Measurements from ENCODE around the gene DENND4B.

Gene DENND4B

GRCh38 chr1:153968972-153969371 is 22.5 kb upstream of the DENND4B start:
- DNase-seq (ENCODE audit: low read depth in 1 of 2, low spot score in 1 of 2): no peak

- no peak for DNase-seq (ENCODE audit: low read depth in 1 of 2, low spot score in 1 of 2)
Observed at GRCh38 chr1:153968408-153968807, 21.9 kb upstream of the DENND4B start.

GRCh38 chr1:153968000-153968363 is 21.5 kb upstream of the DENND4B start:
- DNase-seq (ENCODE audit: low read depth in 1 of 2, low spot score in 1 of 2): no peak

- DNase-seq (ENCODE audit: low read depth in 1 of 2, low spot score in 1 of 2): peak; percentile 46 to 80
Observed at GRCh38 chr1:153967107-153967999, 20.8 kb upstream of the DENND4B start, which contains the start of gene CREB3L4. CREB3L4 (plus strand) TSS chr1:153967902; CDS start chr1:153968526, 624 bp downstream.

- DNase-seq (ENCODE audit: low read depth in 1 of 2, low spot score in 1 of 2): no peak
Observed at GRCh38 chr1:153963850-153964331, 17.4 kb upstream of the DENND4B start.

GRCh38 chr1:153963030-153963849 is 16.7 kb upstream of the DENND4B start, which contains the start of gene SLC39A1:
SLC39A1 (minus strand) TSS chr1:153963537; CDS start chr1:153962715, 822 bp downstream.
- DNase-seq (ENCODE audit: low read depth in 1 of 2, low spot score in 1 of 2): peak; percentile 80 to 95

GRCh38 chr1:153962088-153963029 is 15.8 kb upstream of the DENND4B start:
- no peak for DNase-seq (ENCODE audit: low read depth in 1 of 2, low spot score in 1 of 2)

GRCh38 chr1:153961421-153961820 is 14.9 kb upstream of the DENND4B start:
- DNase-seq (ENCODE audit: low read depth in 1 of 2, low spot score in 1 of 2): no peak

GRCh38 chr1:153960206-153960605 is 13.7 kb upstream of the DENND4B start:
- DNase-seq (ENCODE audit: low read depth in 1 of 2, low spot score in 1 of 2): no peak

GRCh38 chr1:153959454-153959853 is 12.9 kb upstream of the DENND4B start:
- DNase-seq (ENCODE audit: low read depth in 1 of 2, low spot score in 1 of 2): no peak

- DNase-seq (ENCODE audit: low read depth in 1 of 2, low spot score in 1 of 2): no peak
Observed at GRCh38 chr1:153958961-153959260, 12.4 kb upstream of the DENND4B start.

- DNase-seq (ENCODE audit: low read depth in 1 of 2, low spot score in 1 of 2): peak; percentile 92 to 97
Observed at GRCh38 chr1:153958111-153958960, 11.8 kb upstream of the DENND4B start, which contains the start of gene CRTC2. CRTC2 (minus strand) TSS chr1:153958612; CDS start chr1:153958497, 115 bp downstream.

GRCh38 chr1:153957744-153958110 is 11.2 kb upstream of the DENND4B start:
- DNase-seq (ENCODE audit: low read depth in 1 of 2, low spot score in 1 of 2): peak in 1 of 2 donors; percentile 24

GRCh38 chr1:153956997-153957715 is 10.6 kb upstream of the DENND4B start:
- DNase-seq (ENCODE audit: low read depth in 1 of 2, low spot score in 1 of 2): no peak

- DNase-seq (ENCODE audit: low read depth in 1 of 2, low spot score in 1 of 2): no peak
Observed at GRCh38 chr1:153954826-153955225, 8.3 kb upstream of the DENND4B start.

- DNase-seq (ENCODE audit: low read depth in 1 of 2, low spot score in 1 of 2): no peak
Observed at GRCh38 chr1:153953859-153954365, 7.4 kb upstream of the DENND4B start.

- DNase-seq (ENCODE audit: low read depth in 1 of 2, low spot score in 1 of 2): no peak
Observed at GRCh38 chr1:153951801-153952200, 5.3 kb upstream of the DENND4B start.

- no peak for DNase-seq (ENCODE audit: low read depth in 1 of 2, low spot score in 1 of 2)
Observed at GRCh38 chr1:153951183-153951582, 4.7 kb upstream of the DENND4B start.
